ENCODE results near the gene PSD2.

The PSD2 gene

DNA sequence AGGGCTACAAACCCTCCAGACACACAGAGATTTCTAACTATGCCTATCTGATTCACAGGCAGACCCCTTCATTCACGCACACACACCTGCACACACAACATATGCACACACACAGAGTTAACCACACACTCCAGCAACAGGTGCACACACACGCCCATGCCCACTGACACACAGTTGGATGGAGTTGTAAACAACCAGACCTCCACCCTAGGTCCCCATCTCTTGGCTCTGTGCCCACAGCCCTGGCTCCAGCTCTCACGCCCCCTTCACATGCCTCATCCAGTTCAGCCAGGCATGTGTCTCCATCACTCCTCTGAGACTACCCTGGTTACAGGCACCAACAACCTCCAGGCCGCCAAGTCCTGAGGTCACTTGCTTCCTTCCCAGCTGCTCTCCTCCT, 61.1 kb downstream of the PSD2 start:
- DNase-seq = no peak

DNA sequence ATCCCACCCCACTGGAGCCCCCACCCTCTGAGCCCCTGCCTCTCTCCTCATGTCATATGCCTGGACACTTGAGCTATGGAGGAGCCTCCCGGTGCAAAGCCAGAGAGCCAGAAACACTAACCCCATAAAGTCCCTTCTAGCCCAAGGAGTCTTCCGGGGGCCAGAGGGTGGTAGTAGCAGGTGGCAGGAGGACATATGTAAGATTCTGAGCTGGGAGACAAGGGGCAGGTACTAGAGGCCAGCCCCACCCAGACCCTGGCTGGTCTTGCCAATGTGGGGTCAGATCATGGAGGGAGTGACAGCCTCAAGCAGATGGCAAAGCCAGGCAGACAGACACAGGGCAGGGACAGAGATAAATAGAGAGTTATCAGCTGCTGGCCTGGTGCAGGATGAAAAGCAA, 63.4 kb downstream of the PSD2 start:
- DNase-seq = no peak

DNA sequence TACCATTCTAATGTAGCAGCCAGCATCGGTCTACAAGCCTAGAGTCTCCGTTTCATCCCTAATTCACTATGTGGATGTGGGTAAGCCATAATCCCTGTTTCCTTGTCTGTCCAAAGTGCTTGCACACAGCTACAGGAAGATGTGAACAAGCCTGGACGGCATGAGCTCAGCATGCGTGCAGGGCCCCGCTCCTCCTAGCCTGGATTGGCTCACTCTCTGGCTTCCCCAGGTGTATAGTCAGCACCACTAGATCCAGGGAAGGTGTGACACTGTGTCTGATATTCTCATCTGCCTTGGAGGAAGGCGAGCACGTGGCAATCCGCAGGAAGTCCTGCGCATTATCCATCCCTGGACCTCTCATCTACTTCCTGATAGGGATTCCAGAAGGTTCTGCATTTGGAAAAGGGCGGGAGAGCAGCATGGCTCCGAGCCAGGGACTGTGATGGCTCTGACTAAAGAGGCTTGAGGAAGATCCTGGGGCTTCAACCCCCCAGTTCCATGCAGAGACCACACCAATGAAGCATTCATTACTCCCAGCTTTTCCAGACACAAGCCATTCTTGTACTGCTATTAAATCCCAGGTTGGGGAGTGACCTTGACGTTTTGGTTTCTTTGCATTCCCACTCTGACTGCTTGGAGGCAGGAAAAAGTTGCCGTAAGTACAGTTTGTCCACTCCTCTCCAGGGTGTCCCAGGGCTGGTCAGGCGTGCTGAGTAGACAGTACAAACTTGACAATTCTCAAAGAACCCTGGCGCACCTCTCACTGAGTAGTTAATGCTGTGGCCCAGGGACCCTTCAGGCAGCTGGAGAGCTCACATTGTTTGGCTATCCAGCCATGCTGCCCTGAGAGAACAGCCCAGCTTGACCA, 65.6 kb downstream of the PSD2 start:
- DNase-seq = no peak

DNA sequence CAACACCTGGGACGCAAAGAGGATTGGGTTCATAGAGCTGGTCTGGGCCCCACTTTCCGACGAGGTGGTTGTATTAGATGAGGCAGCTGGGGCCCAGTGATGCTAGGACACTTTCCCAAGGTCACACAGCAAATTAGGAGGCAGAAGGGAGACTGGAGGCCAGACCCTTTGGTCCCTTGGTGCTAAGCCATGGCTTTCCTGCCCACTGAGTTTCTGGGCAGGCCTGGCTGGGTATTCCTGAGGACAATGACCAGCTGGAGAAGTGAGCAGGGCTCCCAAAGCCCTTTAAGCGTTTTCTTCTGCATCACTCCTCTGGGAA, 66.2 kb downstream of the PSD2 start:
- no peak for DNase-seq

DNA sequence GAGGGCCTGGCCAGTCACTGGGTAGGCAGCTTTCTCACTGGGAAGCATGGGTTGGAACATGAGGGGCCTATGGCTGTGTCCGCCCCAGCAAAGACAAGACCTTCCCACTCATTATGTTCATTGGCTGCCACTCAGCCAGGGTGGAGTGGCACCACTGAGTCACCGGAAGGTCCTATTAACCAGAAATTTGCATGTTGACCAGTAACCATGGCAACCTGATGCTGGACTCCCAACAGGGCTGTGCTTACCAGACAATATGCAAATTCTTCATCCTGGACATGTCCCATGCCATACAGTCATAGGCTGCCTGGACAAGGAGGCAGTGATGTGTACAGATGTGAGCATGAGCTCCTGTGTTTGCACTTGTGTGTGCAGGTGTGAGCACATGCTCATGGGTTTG, 66.7 kb downstream of the PSD2 start:
- peak; percentile 22 for DNase-seq

DNA sequence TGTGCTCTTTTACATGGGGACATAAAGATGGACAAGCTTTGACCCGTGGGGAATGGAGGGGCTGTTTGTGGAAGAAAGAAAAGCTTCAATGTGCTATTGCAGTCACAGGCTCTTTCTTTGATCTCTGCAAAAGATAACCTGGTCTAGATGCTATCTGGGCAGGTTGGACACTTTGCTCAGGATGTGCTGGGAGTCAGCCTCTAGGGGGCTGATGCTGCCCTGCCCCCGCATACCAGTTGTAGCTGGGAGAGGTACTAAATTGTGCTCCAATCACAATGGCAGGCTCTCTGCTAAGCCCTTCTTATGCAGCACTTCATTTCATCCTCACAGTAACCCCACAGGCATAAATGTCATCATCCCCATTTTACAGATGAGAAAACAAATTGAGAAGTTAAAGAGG, 67.2 kb downstream of the PSD2 start:
- no peak for DNase-seq

DNA sequence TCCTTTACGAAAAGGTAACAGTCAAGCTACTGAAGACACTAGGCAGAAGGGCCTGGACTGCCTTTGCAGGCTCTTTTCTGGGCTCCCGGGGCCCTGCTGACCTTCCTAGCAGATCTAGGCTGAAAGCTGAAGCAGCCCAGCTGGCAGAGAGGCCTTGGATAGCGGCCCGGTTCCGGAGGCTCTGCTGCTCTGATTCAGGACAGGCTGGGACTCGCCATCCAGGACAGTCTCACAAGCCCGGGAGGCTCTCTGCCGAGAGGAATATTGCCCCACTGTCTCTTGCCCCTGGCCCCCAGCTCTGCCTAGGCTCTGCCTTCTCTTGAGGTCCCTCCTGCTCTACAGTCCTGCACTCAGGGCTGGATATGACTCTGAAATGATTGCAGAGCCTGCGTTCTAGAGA, 67.8 kb downstream of the PSD2 start:
- no peak for DNase-seq

DNA sequence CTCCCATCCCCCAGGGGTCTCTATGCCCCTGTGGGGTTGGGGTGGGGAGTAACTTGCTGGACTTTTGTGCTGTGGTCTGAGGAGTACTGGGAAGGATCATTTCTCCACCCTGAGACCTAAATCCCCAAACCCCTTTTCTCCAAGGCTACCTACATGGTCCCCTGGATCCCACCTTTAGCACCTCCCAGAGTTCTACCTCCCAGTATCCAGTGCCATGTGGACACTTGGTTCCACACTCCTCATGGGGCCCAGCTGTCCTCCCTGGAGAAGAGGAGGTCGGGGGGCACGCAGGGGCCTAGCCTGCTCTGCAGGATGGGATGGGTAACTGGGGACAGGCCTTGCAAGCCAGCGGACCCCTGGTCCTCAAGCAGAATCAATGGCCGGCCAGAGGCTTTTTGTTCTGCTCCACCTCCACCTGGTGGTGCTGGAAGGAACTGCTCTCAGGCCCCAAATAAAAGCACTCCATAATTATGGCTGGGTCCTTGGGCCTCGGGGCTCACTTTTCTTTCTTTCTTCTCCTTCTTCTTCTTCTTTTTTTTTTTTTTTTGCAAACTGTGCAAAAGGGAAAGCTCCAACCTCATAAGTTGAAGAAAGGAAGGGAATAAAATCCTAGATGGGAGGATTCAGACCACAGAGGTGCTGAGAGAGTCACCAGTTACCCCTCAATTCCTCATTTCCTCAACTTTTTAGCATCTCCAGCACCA, 68.4 kb downstream of the PSD2 start:
- DNase-seq = peak; percentile 55

DNA sequence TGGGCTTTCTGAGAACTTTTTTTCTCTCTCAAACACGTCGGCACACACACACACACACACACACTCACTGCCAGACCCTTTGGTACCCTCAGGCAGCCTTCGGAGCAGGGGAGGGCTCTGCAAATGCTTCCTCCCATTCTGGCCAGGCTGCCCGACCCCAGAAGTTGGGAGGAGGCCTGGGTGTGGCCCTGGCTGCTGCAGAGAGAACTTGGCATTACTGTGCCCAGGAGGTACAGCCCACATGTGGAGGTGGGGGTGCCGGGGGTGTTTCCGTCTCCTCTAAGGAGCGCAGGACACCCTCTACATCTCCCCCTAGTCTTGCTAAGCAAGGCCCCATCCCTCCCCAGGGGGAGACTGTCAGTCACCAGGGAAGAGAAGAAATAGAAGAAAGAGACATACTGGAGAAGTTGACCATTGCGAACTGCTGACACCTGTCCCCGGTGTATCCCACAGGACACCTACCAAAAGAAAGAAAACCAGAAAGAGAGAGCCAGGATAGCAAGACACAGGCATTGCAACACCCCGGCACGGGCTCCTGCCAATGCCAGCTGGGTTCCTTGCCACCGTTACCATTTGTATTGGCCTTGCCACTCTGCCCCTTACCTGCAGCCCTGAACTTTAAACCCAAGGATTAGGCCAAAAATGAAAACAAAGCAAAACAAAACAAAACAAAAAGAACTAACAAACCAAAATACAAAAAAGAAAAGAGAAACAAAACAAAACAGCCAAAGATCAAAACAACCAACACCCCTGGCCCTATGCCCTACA, 69.3 kb downstream of the PSD2 start:
- no peak for DNase-seq

DNA sequence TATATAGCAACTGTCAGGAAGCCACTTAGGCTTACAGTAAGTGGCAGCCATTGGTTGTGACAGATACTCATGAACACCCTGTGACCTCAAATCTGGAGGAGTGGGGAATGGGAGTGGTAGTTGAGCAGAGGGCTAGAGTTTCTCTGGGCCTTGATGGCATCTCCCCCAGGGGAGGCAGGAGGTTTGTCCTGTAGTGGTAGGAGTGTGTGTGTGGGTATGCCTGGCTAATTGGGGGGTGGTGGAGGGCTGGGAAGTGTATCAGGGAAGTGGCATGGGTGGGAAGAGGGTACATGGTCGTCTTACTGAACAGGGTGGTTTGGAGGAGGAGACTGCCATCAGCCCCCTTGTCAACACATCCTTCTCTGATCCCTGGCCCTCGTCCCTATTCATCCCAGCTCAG, 71.5 kb downstream of the PSD2 start:
- no peak for DNase-seq

DNA sequence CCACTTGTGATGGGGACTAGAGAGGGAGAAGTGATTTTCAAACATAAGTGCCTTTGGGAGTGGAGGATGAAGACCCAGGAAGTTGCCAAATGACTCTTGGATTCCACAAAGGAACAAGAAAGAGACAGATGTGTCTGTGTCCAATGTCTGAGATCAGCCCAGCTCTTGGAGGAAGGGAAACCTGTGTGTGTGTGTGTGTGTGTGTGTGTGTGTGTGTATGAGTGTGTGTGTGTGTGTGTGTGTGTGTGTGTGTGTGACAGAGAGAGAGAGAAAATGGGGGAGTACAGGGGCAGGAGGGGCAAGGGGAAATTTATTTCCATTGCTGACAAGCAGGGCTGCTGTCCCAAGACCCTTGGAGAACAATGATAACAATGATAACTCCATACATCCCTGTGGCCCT, 72.0 kb downstream of the PSD2 start:
- no peak for DNase-seq

DNA sequence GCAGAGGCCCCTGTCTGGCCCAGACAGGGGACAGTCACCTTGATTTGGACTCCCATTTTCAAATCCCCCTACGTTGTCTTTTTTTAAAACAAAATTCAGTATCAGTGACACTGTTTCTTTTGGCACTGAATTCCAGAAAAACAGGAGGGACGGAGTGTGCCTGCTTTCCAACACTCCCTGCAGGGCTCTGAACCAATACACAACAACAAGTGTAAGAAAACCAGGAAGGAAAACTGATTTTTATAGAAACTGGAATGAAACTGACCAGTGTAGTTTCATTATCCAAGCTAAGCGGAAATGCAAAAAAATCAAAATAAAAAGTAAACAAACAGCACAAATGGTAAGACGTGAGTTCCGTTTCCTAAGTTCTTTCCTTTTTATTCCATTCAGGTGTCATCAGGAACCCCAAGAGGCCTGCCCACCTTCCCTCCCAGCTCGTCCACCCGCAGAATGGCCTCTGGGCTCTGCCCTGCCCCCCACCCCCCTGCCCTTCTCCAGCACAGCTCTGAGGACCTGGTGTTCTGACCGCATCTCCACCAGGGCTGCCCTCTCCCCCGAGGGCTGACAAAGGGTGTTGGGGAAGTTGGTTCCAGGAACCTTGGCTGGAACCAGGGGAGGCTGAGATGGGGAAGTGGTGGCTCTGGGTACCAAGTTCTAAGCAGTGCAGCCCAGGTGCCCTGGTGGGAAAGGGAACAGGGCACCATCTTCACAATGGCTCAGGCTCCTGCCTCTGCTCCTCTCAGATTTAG, 73.6 kb downstream of the PSD2 start:
- no peak for DNase-seq

DNA sequence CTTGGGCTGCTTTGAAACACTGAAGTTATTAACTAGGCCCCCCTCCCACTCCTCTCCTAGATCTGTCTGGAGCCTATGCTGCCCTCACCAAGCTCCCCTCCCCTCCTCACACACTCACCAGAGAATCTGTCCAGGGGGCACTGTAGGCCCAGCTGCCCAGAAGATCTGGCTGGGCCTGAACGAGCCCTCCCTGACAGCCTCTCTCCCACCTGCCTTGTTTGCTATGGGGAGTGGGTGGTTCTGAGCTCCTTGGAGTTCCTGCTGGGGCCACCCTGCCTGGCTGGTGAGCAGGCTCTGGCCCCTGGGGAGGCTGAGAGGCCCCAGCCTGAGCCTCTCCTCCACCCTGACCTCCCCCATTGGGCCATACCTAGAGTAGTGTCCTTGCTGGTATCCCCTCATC, 75.1 kb downstream of the PSD2 start:
- DNase-seq = no peak

DNA sequence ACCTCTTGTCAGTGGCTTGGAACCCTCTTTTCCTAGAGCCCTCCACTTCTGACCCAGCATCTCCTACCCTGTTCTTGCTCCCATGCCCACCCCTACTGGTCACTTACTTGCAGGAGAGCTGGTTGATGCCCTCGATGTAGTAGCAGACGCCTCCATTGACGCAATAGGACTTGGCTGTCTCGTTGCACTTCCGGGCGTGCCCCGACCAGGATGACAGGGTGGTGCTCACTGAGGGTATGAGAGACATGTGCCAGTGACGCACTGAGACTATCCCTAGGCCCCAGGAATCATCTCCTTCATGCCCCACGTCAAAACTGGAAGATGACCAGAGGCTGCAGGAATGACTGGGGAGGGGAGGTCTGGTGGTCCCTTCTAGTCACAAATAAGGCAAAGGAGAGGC, 76.0 kb downstream of the PSD2 start:
- DNase-seq = no peak

DNA sequence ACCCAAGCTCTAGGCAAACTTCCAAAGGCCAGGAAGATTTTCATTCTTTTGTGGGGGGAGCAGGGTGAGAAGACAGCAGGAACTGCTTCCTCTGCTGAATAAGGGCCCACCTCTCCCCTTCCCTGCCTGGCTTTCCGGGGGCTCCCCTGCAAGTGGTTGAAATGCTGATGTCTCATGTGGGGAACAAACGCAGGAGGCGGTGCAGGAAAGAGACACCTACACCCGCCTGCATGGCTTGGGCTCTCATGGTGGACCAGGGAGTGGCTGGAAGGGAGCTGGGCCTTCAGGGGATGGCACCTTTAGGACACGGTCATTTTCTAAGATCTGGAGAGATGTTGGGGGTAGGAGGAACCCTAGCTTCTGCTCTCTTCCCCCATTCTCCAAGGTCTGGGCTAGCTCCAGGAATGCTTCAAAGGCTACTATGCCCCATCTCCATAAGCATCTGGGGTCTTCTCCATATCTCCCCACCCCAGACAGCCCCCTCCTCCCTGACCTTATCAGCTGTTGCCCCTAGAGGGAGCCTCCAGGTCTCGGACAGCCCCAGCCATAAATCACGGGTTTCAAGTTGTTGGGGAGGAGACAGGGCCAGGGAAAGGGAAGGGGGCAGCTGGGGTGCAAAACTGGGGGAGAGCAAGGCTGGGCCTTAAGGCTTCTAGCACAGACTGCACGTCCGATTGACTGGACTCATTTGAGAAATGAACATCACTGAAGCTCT, 76.6 kb downstream of the PSD2 start:
- DNase-seq = no peak

DNA sequence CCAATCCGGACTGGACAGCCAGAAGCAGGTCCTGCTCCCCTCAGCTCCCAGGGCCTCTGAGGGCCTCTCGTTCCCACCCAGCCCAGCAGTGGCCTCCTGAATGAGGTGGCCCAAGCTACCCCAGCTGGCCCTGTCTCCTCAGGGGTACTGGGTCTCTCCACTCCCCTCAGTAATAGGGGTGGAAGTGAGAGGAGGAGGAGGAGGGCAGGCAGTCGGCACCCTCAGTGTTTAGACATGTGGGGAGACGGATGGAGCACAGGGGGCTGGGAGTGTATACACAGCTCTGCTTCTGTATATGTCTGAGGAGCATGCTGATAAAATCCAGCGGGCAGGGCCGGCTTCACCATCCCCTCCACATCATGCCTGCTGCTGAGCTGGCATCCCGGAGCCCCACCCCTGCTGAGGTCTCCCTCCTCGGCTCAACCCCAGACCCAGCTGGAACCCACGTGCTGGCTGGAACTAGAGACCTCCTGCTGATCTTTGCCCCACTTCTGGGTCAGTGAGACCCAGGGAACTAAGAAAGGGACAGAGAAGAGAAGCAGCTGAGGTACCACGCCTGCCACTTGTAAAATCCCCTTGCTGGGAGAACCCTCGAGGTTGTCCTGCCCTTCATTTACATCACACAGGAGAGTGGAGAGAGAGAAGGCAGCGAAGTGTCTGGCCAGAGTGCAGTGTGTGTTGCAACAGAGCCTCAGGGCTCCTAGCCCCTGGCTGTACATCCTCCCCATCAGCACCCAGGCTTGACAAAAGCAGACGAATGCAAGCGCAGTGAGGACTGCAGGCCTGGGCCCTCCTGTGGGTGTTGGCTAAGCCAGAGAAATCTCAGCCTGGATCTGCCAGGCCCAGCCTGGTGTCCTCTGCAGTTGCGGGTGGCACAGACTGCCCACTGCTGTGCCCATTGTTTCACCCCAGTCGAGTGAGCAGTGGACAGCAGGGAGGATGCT, 77.5 kb downstream of the PSD2 start:
- DNase-seq = no peak

DNA sequence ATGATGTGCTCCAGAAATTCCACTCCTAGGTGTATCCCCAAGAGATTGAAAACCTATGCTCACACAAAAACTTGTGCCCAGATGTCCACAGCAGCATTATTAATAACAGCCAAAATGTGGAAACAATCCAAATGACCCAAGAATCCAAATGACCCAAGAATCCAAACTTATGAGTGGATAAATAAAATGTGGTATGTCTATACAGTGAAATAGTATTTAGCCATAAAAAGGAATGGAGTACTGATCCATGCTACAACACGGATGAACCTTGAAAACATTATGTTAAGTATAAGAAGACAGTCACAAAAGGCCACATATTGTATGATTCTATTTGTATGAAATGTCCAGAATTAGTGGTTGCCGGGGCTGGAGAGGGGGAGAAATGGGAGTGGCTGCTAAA, 80.3 kb downstream of the PSD2 start:
- DNase-seq = no peak

DNA sequence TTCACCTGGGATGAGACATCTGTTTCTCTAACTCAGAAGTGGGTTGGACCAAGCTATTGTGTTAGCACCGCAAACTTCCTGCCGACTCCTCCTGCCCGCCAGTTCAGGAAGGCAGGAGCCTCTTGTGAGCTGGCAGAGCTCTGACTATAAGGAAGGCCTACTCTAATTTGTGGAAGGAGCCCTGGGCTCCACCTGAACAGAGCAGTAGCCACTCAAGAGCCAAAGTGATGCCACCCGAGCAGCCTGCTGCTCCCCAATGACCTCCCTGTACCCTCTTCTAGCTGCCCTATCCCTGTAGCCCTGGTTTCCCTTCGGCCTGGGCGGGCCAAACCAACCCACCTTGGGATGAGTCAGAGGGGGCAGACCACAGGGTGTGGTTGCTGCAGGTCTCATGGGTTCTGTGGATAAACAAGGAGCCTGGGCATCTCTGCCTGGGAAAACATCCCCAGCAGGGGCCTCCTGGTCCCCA, 81.6 kb downstream of the PSD2 start:
- no peak for DNase-seq

DNA sequence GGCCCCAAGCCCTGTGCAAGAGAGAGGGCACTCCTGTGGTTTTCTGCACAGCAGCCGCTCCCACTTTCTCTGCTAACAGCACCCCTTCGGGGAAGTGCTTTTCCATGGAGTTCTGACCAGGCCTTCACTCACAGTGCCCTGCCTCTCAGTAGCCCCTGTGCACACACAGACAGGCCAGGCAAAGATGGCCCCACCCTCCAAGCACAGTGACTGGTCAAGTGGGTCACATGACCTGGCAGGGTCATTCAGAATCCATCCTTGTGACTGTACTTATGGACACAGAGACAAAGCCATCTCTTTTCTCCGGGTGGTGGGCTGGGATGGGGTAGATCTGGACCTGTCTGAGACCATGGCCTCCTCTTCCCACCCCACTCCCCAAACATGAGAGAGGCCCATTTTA, 82.5 kb downstream of the PSD2 start:
- no peak for DNase-seq

DNA sequence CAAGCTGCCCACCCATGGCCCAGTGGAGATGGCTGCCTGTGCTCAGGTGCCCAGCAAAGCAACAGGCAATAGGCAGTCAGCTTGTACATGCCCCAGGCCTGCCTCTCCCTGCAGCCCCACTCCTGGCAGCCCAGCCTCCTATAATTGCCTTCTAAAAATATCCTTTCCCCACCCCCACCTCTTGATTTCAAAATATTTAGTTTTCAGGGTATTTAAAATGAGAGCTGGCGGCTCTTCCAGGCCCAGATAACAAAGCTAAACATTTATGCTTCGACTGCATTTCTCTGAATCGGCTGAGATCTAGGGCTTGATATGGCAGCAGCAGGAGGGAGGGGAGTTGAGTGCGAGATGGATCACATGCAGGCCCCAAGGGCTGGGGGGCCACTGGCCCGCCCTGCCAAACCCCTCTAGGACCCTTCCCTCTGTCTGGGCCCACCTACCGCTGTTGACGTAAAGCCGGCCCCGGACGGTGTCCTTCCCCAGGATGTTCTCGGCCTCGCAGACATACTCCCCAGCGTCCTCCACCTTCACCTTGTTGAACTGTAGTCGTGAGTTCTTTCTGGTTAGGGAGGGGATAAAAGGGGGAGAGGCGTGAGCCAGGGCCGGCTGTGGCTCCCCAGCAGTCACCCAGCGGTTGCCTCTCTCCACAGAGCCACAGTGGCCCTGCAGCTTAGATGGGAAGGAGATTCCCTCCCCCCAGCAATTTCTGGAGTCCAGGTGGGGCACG, 85.0 kb downstream of the PSD2 start:
- DNase-seq = no peak

All from fibroblast of skin of scalp (primary cell).